Activated CD4-positive, alpha-beta T cell treated with anti-CD3 and anti-CD28 coated beads, Interleukin-10, Interleukin-2, amounts not matched to agents 100 ng/mL and 50 ng/mL, durations not matched to agents 16 hours and 8 hours (primary cell): ENCODE data around the gene TIMELESS.
"Not testable (repeated sequence)": the region's sequence is repeated elsewhere in the genome, so short reads cannot be mapped to it uniquely, and the experiment has no call there.

Source experiments
- DNase-seq: peaks from one replicate; pipeline ENCODE4 v3.0.0-alpha.2; 2020

The TIMELESS gene

DNA sequence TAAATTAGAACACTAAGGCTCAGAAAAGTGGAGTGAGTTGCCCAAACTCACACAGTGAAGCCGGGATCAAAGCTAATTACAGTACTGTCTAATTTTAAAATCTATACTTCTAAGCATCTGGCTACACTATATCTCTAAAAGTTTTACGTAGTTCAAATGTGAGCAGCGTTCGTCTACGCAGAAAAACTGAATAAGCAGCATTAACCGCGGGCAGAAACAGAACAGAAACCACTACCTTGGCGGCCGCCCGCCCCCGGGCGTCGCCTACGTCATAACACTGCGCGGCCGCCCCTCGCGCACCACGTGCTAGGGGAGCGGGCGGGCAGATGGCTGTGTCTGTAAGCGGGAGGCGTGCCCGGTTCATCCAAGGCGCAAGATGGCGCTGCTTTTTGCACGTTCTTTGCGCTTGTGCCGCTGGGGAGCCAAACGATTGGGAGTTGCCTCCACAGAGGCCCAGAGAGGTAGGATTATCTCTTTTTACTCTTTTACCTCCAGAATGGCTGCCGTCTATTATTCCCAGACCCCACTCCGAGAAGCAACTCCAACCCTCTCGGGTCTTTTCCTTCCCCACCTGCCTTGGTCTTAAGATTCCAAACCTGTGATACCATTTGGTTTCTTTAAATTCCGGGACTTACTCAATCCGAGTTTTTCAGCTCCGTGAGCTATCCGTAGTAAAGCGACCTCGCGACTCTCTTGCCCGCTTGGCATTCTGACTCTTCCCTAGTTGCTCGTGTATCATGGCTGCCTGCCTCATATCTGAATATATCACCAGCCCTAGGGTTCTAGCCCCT is 19.2 kb upstream of the TIMELESS start, which contains the start of gene SPRYD4:
SPRYD4 (plus strand) TSS at position 363 of the 791 bp plus-strand sequence; CDS start at position 377, 14 bp downstream.
- peak; percentile 96 for DNase-seq

DNA sequence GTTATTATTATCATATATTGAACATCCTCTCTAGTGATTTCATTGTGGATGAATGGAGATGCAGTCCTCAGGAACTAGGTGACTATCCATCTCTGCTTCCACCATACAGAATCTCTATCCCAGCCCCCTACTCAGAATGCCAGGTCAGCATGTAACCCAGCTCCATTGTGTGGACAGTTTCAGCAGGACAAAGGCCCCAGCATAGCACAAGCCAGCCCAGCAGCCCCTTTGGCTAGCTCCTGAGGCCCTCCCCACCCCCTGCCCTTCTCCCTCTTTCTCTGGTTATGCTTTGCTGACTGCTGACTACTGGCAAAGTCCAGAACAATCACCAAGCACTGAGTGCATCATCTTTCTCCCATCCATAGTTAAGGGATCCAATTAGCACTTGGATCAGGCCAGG is 13.3 kb upstream of the TIMELESS start:
- DNase-seq, result no peak

DNA sequence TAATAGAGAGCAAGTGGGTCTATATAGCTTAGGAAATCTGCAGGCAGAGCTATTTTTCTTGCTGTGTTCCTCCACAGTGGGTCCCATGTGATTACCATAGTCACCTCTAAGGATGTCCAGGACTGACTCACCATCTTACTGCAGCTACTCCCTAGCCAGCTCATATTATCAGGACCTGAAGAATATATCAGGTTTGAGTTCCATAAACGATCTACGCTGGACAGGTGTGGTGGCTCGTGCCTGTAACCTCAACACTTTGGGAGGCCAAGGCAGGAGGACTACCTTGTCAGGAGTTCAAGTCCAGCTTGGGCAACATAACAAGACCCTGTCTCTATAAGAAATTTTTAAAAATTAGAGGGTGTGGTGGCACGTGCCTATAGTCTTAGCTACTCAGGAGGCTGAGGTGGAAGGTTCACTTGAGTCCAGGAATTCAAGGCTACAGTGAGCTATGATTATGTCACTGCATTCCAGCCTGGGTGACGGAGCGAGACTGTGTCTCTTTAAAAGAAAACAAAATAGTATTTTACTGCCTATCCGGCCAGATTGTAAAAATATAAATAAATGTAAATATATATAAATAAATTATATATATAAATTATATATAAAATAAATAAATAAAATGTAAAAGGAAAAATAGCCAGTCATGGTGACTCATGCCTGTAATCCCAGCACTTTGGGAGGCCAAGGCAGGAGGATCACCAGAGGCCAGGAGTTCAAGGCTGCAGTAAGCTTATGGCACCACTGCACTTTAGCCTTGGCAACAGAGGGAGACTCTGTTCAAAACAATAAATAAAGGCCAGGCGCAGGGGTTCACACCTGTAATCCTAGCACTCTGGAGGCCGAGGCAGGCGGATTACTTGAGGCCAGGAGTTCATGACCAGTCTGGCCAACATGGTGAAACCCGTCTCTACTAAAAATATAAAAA is 12.3 kb upstream of the TIMELESS start:
- DNase-seq, result no peak

DNA sequence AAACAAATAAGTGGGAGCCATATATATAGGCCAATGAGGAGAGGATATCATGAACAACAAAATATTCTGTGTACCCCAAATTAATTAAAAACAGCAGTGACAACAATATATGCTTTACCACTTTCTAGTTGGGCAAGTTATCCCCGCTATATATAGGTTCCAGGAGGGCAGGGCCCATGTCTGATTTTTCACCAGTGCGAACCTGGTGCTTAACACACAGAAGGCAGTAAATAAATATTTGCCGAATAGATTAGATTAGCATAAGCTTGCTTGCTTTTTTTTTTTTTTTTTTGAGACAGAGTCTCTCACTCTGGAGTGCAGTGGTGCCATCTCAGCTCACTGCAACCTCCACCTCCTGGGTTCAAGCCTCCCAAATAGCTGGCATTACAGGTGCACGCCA is 8.6 kb upstream of the TIMELESS start:
- no peak for DNase-seq

DNA sequence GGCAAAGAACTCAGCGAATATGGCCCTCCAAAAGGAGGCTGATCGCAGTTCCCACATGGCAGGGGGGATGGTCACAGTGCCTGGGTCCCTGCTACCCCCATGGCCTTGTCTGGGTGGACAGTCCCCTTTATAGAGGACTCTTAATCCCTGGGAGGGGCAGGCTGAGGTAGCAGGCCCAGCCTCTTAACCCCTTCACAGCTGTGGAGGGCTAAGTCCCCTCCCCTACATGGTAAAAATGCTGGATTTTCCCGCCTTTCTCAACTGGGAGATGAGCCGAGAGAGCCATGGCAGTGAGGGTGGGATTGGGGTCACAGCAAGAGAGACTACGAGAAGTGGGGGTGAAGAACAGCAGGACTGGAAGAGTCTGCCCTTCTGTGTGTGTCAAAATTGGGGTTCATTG is 5.3 kb upstream of the TIMELESS start, which contains the start of gene MIP:
MIP (minus strand) TSS at position 101 of the 400 bp plus-strand sequence; CDS start at position 57, 44 bp downstream.
- DNase-seq, result no peak

DNA sequence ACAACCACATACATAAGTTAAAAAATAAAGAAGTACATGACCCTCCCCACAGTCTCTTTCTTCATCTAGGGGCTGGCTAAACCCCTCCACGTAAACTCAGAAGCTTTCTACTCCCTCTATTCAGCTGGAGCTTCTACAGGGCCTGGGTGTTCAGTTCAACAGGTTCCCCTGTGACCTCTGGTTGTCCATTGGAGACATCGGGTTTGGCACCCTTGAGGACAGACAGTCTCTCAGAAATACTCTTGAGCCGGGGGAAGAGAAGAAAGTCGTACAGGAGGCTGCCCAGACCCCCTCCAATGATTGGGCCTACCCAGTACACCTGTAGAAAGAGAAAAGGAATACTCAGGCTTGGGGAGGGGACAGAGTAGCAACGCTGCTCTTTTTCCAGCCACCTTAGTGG is 1.9 kb upstream of the TIMELESS start:
- DNase-seq, result no peak

DNA sequence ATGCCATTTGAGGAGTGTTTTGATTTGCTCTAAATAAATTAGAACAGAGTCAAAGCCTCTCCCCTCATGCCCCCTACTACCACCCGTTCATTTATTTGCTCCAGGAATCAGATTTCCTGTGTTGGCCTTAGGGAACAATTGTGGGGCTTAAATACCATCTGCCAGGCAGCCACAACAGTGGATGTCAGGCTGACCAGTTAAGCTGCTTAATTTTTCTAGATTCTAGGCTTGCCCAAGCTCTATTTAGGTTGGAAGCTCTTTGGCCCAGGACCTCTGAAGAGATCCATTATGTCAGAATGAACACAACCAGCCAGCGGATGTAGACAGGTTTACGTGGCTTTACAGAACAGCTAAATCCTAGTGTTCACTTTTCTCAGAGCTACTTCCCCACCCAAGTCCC is 1.0 kb upstream of the TIMELESS start:
- DNase-seq, result no peak

DNA sequence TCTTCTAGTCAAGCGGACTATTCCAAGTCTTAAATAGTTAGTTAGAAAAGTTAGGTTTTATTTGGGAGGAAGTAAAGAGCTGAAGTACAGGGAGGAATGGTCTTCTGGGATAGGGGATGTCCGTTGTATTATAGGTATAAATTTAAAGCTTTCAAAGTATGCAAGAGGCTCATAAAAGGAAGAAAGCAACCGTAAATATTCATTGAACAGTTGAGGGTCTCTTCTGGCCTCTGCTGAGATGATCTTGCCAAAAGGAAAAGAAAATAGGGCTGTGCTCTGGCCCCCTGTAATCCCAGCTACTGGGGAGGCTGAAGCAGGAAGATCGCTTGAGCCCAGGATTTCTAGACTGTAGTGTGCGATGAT is 377 bp upstream of the TIMELESS start:
- DNase-seq, result no peak

DNA sequence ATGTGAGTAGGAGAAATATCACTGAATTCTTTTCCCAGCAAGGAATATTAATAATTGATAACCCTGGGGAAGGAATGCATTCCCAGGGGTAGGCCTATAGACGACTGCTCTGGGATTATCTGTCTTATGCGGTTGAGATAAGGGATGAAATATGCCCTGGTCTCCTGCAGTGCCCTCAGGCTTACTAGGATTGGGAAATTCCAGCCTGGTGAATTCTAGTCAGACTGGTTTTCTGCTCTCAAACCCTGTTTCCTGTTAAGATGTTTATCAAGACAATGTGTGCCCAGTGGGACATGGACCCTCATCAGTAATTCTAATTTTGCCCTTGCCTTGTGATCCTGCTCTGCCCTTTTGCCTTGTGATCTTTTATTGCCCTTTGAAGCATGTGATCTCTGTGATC is 6.0 kb downstream of the TIMELESS start:
- DNase-seq, result not testable (repeated sequence)

DNA sequence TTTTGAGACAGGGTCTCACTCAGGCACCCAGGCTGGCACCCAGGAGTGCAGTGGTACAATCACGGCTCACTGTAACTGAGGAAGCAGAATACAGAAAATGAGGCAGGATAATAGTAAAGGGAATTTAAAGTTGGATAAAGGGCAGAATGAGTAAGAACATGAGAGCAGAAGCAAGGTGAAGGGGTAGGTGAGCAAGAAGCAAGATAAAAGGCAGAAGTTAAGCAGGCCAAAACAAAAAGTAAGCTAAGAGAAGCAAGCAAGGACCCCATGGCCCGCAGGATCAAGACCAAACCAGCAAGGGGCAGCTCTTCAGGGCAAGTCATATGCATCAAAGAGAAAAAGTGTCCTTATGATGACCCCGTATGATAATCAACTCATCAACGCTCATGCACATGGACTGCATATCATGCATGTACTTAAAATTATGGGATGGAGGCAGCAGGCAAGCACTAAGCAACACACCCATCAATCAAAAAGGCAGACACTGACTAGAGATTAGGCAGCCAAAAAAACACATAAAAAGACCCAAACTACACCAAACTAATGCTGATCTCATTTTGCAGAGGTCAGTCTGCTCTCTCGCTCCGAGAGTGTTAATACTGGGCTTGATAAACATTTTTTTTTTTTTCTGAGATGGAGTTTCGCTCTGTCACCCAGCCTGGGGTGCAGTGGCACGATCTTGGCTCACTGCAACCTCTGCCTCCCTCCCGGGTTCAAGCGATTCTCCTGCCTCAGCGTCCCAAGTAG is 11.6 kb downstream of the TIMELESS start:
- no peak for DNase-seq

DNA sequence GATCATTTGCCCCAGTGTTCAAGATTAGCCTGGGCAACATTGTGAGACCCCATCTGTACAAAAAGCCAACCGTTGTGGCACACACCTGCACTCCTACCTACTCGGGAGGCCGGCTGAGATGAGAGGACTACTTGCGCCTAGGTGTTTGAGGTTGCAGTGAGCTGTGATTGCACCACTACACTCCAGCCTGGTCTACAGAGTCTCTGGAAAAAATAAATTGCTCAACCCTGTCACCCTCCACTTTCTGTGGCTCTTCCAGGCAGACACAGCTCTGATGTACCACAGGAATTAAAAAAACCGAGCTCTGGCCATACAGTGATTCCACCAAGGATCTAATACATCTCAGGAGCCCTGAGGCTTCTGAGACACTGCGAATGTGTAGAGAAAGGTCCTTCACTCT is 14.4 kb downstream of the TIMELESS start:
- no peak for DNase-seq

DNA sequence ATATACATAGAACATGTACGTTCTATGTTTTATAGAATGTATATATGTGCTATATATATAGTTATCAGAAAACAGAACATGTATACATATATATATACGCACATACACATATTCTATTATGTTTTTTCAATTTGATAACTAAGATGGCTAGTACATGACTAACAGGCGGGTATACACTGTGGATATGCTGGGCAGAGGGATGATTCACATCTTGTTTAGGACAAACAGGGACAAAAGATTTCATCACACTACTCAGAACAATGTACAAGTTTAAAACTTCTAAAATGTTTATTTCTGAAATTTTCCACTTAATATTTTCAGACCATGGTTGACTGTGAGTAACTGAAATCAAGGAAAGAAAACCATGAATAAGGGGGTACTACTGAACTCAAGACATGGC is 17.4 kb downstream of the TIMELESS start:
- DNase-seq, result no peak

DNA sequence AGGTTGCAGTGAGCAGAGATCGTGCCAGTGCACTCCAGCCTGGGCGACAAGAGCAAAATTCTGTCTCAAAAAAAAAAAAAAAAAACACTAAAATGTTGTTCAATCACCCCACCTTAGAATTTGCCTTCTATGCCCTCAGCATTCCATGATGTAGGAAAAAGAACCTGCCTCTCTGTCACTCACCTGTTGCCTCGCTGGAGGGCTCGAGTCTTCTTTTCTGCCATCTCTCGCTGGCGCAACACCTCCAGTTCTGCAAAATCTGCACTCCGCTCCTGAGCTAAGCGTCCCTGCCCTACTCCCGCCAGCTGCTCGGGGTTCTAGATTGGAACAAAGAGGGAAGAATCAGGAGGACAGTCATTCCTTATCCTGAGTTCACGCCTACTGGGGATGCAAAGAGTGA is 17.9 kb downstream of the TIMELESS start:
- no peak for DNase-seq

DNA sequence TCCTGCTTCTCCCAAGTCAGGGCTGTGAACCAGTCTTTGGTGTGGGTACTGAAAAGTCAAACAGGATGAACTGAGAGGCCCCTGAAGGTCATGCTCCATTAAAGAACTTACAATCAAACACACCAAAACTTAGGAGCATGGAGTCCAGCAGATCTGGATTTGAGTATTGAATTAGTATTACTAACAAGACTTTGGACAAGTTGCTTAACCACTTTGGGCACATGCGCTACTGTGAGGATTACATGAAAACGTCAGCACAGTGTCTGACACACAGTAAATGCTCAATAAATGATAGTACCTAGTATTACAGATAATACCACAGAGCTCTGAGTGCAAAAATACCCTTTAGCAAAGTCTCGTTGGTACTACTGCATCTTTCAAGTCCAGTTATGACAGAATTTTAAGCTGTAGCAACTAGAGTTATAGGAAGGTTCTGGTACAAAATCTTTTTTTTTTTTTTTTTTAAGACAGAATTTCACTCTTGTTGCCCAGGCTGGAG is 23.2 kb downstream of the TIMELESS start:
- no peak for DNase-seq

DNA sequence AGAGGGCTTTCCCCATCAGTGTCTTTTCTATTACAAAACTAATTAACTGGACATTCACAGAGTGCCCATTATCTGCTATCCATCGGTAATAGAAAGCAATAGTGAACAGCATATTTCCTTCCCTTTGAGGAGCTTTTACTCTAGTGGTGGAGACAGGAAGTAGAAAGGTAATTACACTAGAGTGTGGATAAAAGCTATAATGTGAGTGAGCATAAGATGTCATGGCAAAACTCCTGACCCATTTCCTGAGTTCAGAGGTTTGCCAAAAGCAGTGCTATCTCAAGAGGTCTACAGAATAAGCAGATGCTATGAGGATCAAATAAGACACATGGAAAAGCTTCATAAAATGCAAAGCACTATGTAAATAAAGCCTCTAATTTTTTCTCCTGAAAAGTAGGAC is 24.0 kb downstream of the TIMELESS start:
- no peak for DNase-seq

DNA sequence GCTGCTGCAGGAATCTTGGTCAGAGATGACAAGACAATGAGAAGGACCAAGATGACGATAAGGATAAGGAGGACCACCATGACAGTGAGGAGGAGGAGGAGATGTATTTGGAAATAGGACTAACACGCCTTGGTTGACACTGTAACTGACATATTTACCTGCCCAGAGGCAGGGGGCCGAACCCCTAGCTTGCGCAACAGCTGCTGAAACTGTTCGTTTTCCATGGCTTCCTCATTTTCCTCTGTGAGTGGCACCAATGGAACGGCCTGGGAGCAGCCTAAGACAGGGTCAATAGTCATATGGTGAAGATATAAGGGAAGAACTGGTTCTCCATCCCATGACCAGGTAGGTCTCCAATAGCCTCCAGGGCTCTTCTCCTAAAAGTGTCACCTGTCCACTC is 28.8 kb downstream of the TIMELESS start:
- DNase-seq, result no peak

DNA sequence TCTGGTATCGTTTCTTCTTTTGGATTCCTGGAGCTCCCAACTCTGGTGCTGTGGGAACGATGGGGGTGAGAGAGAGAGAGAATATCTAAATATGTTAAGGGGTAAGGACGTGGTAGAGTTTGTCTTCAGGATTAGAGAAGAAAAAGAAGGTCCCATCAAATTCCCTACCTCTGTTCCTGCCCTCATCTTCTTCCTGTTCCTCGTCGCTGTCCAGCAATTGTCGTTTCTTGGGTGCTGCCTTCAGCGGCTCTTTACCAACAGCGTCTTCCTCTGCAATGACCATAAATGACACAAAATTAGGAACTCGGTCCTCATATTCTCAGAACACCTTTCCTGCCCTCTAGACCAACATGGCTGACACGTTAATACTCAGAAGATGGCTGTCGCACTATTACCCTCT is 31.5 kb downstream of the TIMELESS start:
- no peak for DNase-seq

DNA sequence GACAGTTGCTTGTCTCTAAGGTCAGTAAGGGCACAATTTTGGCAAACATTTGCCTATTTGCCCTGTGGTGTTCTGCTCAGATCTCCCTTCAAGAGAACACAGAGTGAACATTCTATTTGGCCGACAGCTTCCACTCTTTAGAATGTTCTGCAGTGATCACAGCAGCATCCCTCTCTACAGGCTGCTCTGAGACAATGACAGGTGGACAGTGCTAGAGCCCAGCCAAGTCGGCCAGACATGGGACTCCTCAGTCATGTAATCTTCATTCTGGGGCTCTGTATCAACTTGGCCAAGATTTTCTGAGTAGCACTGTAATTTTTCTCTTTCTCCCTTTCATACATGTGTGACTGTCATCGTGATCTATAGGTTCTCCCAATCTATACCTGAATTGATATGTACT is 34.8 kb downstream of the TIMELESS start:
- no peak for DNase-seq

DNA sequence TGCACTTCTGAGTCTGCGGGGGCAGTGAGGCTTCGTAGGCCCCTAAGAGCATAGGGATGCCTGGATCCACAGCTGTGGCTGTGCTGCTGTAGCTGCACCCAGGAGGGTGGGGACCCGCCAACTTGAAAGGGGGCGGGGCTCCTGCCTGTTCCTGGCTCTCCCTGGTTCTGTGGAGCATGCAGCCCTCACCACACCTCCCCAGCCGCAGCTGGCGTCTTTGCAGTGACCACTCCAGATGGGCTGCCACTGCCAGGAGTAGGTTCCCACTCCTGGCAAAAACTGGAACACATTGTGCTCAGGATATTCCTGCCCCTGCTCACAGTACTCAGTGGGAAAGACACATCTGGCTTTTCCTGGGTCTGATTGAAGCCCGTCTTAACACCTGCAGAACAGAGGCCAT is 35.8 kb downstream of the TIMELESS start:
- no peak for DNase-seq

DNA sequence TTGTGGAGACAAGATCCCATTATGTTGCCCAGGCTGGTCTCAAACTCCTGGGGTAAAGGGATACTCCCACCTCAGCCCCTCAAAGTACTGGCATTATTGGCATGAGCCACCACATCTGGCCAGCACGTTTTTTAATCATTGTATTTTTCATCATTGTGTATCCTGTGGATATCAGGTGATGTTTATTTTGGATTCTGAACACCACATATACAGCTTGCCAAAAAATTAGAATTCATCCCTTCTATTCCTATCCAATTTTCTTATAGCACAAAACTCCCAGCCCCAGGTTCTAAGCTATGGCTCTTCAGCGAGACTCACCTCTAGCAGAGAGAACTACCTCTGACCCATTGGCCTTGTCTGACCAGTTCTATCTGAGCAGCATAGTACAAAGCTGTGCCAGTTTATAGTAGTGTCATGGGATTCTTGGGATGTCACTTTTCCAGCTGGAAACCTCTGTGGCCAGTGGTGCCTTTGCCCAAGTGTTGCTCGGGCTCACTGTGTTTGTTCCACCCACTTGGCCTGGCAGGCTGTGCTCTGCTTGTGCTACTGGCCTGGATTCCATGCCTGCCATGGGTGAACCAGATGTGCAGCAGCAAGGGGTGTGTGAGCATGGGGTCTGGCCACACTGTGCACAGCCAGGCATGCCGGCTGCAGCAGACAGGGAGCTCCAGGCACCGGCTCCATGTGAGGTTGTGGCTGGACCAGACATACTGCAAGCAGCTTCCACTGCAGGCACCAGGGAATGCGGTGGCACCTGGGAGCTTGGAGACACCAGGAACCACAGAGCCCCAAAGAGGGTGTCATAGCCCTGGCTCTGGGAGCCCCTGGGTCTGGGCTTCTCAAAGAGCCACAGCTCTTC is 37.2 kb downstream of the TIMELESS start:
- no peak for DNase-seq

DNA sequence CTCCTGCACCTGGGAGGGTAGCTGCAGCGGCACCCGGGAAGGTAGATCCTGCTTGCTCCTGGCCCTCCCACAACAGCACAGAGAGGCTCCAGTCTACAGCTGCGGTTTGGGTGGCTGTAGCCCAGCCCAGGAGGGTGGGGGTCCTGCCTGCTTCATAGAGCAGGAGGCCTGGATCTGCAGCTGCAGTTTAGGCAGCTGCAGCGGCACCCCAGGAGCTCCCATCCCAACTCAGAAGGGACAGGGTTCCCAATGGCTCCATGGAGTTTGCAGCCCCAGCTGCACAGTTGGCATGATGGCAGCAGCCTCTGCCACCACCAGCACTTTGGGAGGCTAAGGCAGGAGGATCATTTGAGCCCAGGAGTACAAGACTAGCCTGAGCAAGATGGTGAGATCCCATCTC is 38.5 kb downstream of the TIMELESS start:
- no peak for DNase-seq

DNA sequence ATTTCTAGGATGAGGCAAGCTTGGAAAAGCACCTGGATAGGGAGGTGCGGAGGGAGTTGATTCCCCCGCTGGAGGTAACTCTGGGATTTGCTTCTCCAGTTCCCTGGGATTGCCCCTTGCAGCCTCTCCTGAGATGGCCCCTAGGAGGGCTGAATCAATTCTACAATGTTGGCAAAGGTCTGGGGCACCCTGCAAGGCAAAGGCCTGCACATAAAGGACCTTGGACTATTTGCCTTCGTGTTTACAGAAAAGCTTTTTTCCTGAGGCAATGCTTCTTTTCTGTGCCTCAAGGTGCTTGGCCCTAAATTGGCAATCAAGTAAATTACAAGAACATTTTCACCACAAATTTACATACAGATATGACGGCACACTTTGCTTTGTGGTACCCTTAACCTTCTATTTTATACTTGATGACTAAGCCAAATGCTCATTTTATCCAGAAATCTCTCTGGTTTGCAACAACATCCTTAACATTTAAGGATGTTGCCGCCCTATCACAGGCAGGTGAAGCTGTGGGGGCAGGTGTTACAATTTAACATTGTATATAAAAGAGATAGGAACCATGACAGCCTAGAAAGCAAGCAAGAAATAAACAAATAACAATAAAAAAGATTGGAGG is 40.3 kb downstream of the TIMELESS start:
- no peak for DNase-seq
